Prostate gland (tissue), 2 donors: ENCODE measurements around the gene FAM32A.

Experiments used
- CTCF ChIP-seq, 4 experiments: fragments of 200-600 bp in 2 of 4; fragments of 450-650 bp in 2 of 4; sonication (generic) in 2 of 4; IDR thresholded peaks; 1 replicate in 3 of 4; 2 replicates in 1 of 4; pipeline ENCODE4 v1.5.1; 2016 to 2019; ENCODE audit warnings: antibody characterized with exemption in 4 of 4, mild to moderate bottlenecking in 2 of 4, moderate library complexity in 2 of 4
- POLR2A ChIP-seq: fragments of 450-650 bp; IDR thresholded peaks from one replicate; pipeline ENCODE4 v1.6.1; 2016; ENCODE audit warnings: antibody characterized with exemption, mild to moderate bottlenecking
- POLR2AphosphoS5 ChIP-seq: sonication (generic); formaldehyde crosslinking; IDR thresholded peaks from one replicate; pipeline ENCODE4 v1.6.1; 2017; ENCODE audit warnings: antibody characterized with exemption

GRCh38 chr19:16135430-16136127 is 49.6 kb upstream of the FAM32A start:
- TF ChIP-seq CTCF (IDR thresholded peaks at IDR 0.05) (no peak), POLR2A (no peak), POLR2AphosphoS5 (no peak)
